ENCODE results near the gene IL17RA.

DNA sequence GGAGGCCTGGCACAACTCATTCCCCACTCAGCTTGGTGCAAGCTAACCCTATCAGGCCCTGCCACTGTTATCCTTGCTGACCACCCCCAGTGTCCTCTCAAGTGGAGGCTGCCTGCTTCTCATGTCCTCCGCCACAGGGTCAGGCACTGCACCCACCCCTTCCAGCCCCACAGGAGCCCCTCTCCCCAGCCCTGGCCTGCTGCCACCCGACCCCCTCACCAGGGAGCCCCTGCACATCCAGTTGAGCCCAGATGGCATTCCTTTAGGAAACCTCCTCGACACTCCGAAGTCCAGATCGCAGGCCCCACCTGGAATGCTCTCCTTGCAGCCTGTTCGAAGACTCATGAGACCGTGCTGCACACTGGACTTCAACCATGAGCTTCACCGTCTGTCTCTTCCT lies 28.0 kb upstream of the IL17RA start:
- TF ChIP-seq EZH2 (IDR thresholded peaks at IDR 0.05; ENCODE audit: insufficient read depth, poor library complexity, severe bottlenecking), result no peak
- TF ChIP-seq EZH2phosphoT487 (IDR thresholded peaks at IDR 0.05; ENCODE audit: insufficient read depth, low read depth), result no peak

Measured in GM23248 (cell line).